K562 (cell line): ENCODE data around the gene PCED1B. TPM values are rescaled to one million over a fixed set of nuclear protein-coding genes. Genes with fewer than 3 reads are reported as not detected.

Source experiments
- CREB3L1 ChIP-seq: fragments of 450-650 bp; IDR thresholded peaks from 2 replicates; pipeline ENCODE4 v1.6.1; 2014; ENCODE audit warnings: low read depth, mild to moderate bottlenecking, moderate library complexity, borderline replicate concordance
- DEAF1 ChIP-seq: fragments of 450-650 bp; formaldehyde crosslinking; IDR thresholded peaks from 2 replicates; pipeline ENCODE4 v1.4.0; 2020; ENCODE audit warnings: mild to moderate bottlenecking, moderate library complexity
- GTF2B ChIP-seq: IDR thresholded peaks from 2 replicates; pipeline ENCODE4 v1.6.1; 2011; ENCODE audit not compliant: insufficient read length; ENCODE audit errors: extremely low read depth
- KAT7 ChIP-seq: sonication (generic); formaldehyde crosslinking; IDR thresholded peaks from 2 replicates; pipeline ENCODE4 v1.8.0; 2022; ENCODE audit warnings: missing genetic modification reagents, mild to moderate bottlenecking, borderline replicate concordance
- MXD1 ChIP-seq: fragments of 250-450 bp; sonication (Bioruptor Pico); IDR thresholded peaks from 2 replicates; pipeline ENCODE4 v1.8.0; 2021; ENCODE audit warnings: borderline replicate concordance, mild to moderate bottlenecking, moderate library complexity; ENCODE audit not compliant: poor library complexity, severe bottlenecking
- NBN ChIP-seq: fragments of 450-650 bp; IDR thresholded peaks from 2 replicates; pipeline ENCODE4 v1.6.1; 2016; ENCODE audit warnings: low read depth, mild to moderate bottlenecking
- RNF219 ChIP-seq: fragments of 250-450 bp; sonication (Bioruptor Pico); IDR thresholded peaks from 2 replicates; pipeline ENCODE4 v1.5.0; 2022; ENCODE audit warnings: mild to moderate bottlenecking
- SMAD2 ChIP-seq: fragments of 150-350 bp; IDR thresholded peaks from 2 replicates; pipeline ENCODE4 v1.6.1; 2014; ENCODE audit warnings: low read depth, mild to moderate bottlenecking, low read length
- SPI1 ChIP-seq: IDR thresholded peaks from 2 replicates; pipeline ENCODE4 v1.6.1; 2011; ENCODE audit warnings: low read depth, low read length, control low read depth, borderline replicate concordance
- TCFL5 ChIP-seq: fragments of 250-450 bp; sonication (Bioruptor Pico); conservative IDR thresholded peaks from 2 replicates; pipeline ENCODE4 v1.6.1; 2021; ENCODE audit warnings: mild to moderate bottlenecking, moderate library complexity, matching md5 sums
- ZNF407 ChIP-seq: fragments of 450-650 bp; IDR thresholded peaks from 2 replicates; pipeline ENCODE4 v1.6.1; 2016; ENCODE audit warnings: low read depth
- polyA plus RNA-seq, 8 experiments: library from polyadenylated mRNA; depleted of rRNA in 4 of 8; stranded (reverse) in 5 of 8; unstranded in 3 of 8; fragments of >200 nt; fragmentation: Nextera tagmentation in 2 of 8; fragmentation: Illumina TruSeq in 1 of 8; extraction: Ambion mirVana in 2 of 8; extraction: Trizol in 1 of 8; gene quantifications; 2 replicates each; pipeline versions ENCODE4 v1.2.1 to v1.2.3, GENCODE V29; 2011 to 2014; ENCODE audit warnings: inconsistent platforms in 1 of 8, missing spikeins in 1 of 8
- total RNA-seq, 7 experiments: library from RNA; depleted of rRNA in 6 of 7; stranded (reverse); fragments of >200 nt in 6 of 7; fragmentation: Illumina TruSeq in 2 of 7; extraction: Trizol in 2 of 7; gene quantifications; 2 replicates each; pipeline versions ENCODE4 v1.2.1 to v1.2.3, GENCODE V29; 2011 to 2021; ENCODE audit warnings: low replicate concordance in 1 of 7

Gene PCED1B
- total and polyA plus RNA-seq, 9 of the 15 experiments (the other 6 are each of a cell fraction or from before 2014, with no cell fraction given), result 1.2 to 9.3 (median 2.5) TPM

- TF ChIP-seq ZNF407, result no peak
- TF ChIP-seq TCFL5, result no peak
- TF ChIP-seq SMAD2, result no peak
- no peak for TF ChIP-seq DEAF1
- TF ChIP-seq KAT7 (CRISPR knock-in tag), result no peak
- no peak for TF ChIP-seq GTF2B
- TF ChIP-seq MXD1 (CRISPR knock-in tag), result no peak
- TF ChIP-seq NBN, result no peak
- TF ChIP-seq SPI1, result no peak
- no peak for TF ChIP-seq RNF219 (CRISPR knock-in tag)
- TF ChIP-seq CREB3L1, result peak; percentile 23; the same call in 1 of the 2 replicates
Observed at GRCh38 chr12:47249719-47250357, 170.4 kb downstream of the PCED1B start (continued).
